H9 (cell line): ENCODE data around the gene SLC12A9. TPM values are rescaled to one million over a fixed set of nuclear protein-coding genes. Genes with fewer than 3 reads are reported as not detected.
A peak's percentile ranks its signal among the peaks of the same experiment; 100 is the strongest.

Source experiments
- DNase-seq: peaks from one replicate; pipeline ENCODE4 v3.0.0-alpha.2; 2017
- H2AFZ ChIP-seq: one replicate; pipeline ENCODE4 v1.6.1; 2013; ENCODE audit warnings: mild to moderate bottlenecking, low read length, control low read depth, moderate library complexity
- H2AK5ac ChIP-seq: 2 replicates; pipeline ENCODE4 v1.6.1; 2013; ENCODE audit warnings: low read length, control low read depth, mixed read lengths; ENCODE audit not compliant: insufficient read length
- H2BK120ac ChIP-seq: one replicate; pipeline ENCODE4 v1.6.1; 2013; ENCODE audit warnings: low read depth, mild to moderate bottlenecking, low read length, control low read depth, inconsistent platforms; ENCODE audit not compliant: poor library complexity, severe bottlenecking
- H2BK12ac ChIP-seq: 2 replicates; pipeline ENCODE4 v1.6.1; 2013; ENCODE audit warnings: low read length, control low read depth, mixed read lengths, low read depth; ENCODE audit not compliant: insufficient read length
- H2BK15ac ChIP-seq: 2 replicates; pipeline ENCODE4 v1.6.1; 2013; ENCODE audit warnings: low read depth, low read length, control low read depth
- H2BK20ac ChIP-seq: one replicate; pipeline ENCODE4 v1.6.1; 2013; ENCODE audit warnings: low read depth, mild to moderate bottlenecking, low read length, control low read depth, inconsistent platforms; ENCODE audit not compliant: poor library complexity, severe bottlenecking
- H2BK5ac ChIP-seq: 2 replicates; pipeline ENCODE4 v1.6.1; 2013; ENCODE audit warnings: low read length, control low read depth, mixed read lengths; ENCODE audit not compliant: insufficient read length
- H3K14ac ChIP-seq: 2 replicates; pipeline ENCODE4 v1.6.1; 2013; ENCODE audit warnings: low read length, control low read depth; ENCODE audit not compliant: insufficient read depth
- H3K18ac ChIP-seq: 2 replicates; pipeline ENCODE4 v1.6.1; 2013; ENCODE audit warnings: low read depth, mild to moderate bottlenecking, mixed read lengths, low read length, control low read depth; ENCODE audit not compliant: insufficient read length
- H3K23ac ChIP-seq: 2 replicates; pipeline ENCODE4 v1.6.1; 2013; ENCODE audit warnings: low read length, control low read depth, mixed read lengths, low read depth; ENCODE audit not compliant: insufficient read length
- H3K23me2 ChIP-seq: 2 replicates; pipeline ENCODE4 v1.6.1; 2013; ENCODE audit warnings: low read depth, mild to moderate bottlenecking, mixed read lengths, low read length, control low read depth; ENCODE audit not compliant: insufficient read length, poor library complexity, severe bottlenecking
- H3K27ac ChIP-seq: 2 replicates; pipeline ENCODE4 v1.5.1; 2013; ENCODE audit warnings: low read length, control low read depth, mixed read lengths, low read depth; ENCODE audit not compliant: insufficient read length
- H3K27me3 ChIP-seq: 2 replicates; pipeline ENCODE4 v1.6.1; 2013; ENCODE audit warnings: low read length, control low read depth, inconsistent platforms; ENCODE audit not compliant: insufficient read depth
- H3K4ac ChIP-seq: 2 replicates; pipeline ENCODE4 v1.6.1; 2013; ENCODE audit warnings: low read depth, mild to moderate bottlenecking, control low read depth, inconsistent platforms, low read length, moderate library complexity
- H3K4me1 ChIP-seq: 2 replicates; pipeline ENCODE4 v1.6.1; 2013; ENCODE audit warnings: low read length, control low read depth, inconsistent platforms; ENCODE audit not compliant: insufficient read depth
- H3K4me2 ChIP-seq: 2 replicates; pipeline ENCODE4 v1.6.1; 2013; ENCODE audit warnings: low read length, control low read depth, mixed read lengths; ENCODE audit not compliant: insufficient read length, insufficient read depth
- H3K56ac ChIP-seq: 2 replicates; pipeline ENCODE4 v1.6.1; 2013; ENCODE audit warnings: low read depth, mild to moderate bottlenecking, mixed read lengths, low read length, control low read depth; ENCODE audit not compliant: insufficient read length
- H3K79me1 ChIP-seq: 2 replicates; pipeline ENCODE4 v1.6.1; 2013; ENCODE audit warnings: low read depth, mild to moderate bottlenecking, moderate library complexity, low read length, control low read depth, inconsistent platforms; ENCODE audit not compliant: insufficient read depth, poor library complexity, severe bottlenecking
- H3K79me2 ChIP-seq: 2 replicates; pipeline ENCODE4 v1.6.1; 2013; ENCODE audit warnings: low read length, control low read depth, inconsistent platforms; ENCODE audit not compliant: insufficient read depth
- H3K9ac ChIP-seq: 2 replicates; pipeline ENCODE4 v1.6.1; 2013; ENCODE audit warnings: low read length, control low read depth, mixed read lengths; ENCODE audit not compliant: insufficient read length; ENCODE audit errors: extremely low read depth
- H3K9me3 ChIP-seq: one replicate; pipeline ENCODE4 v1.6.1; 2013; ENCODE audit warnings: low read depth, low read length, inconsistent platforms; ENCODE audit not compliant: control insufficient read depth
- H3T11ph ChIP-seq: one replicate; pipeline ENCODE4 v1.6.1; 2013; ENCODE audit warnings: mild to moderate bottlenecking, low read length, control low read depth, inconsistent platforms
- H4K20me1 ChIP-seq: one replicate; pipeline ENCODE4 v1.6.1; 2013; ENCODE audit not compliant: control insufficient read depth, insufficient read length, insufficient read depth
- H4K5ac ChIP-seq: 2 replicates; pipeline ENCODE4 v1.6.1; 2013; ENCODE audit warnings: low read depth, mild to moderate bottlenecking, mixed read lengths, low read length, control low read depth; ENCODE audit not compliant: insufficient read length
- H4K8ac ChIP-seq: replicated peaks from 2 replicates; pipeline ENCODE4 v1.6.1; 2013; ENCODE audit warnings: low read length, control low read depth, mixed read lengths, low read depth; ENCODE audit not compliant: insufficient read length
- H4K91ac ChIP-seq: 2 replicates; pipeline ENCODE4 v1.6.1; 2013; ENCODE audit warnings: low read depth, mild to moderate bottlenecking, moderate library complexity, mixed read lengths, low read length, control low read depth; ENCODE audit not compliant: insufficient read length
- H3K27ac Mint-ChIP-seq, 3 experiments: 2 replicates in 2 of 3; 3 replicates in 1 of 3; pipeline ENCODE4 v1.8.0; 2020 to 2021; ENCODE audit warnings: mixed read lengths in 3 of 3, mild to moderate bottlenecking in 1 of 3, moderate library complexity in 1 of 3
- H3K27me3 Mint-ChIP-seq: 2 replicates; pipeline ENCODE4 v1.8.0; 2021; ENCODE audit warnings: low read depth, mild to moderate bottlenecking, moderate library complexity, mixed read lengths
- H3K36me3 Mint-ChIP-seq, 3 experiments: 2 replicates in 2 of 3; 3 replicates in 1 of 3; pipeline ENCODE4 v1.8.0; 2020 to 2021; ENCODE audit warnings: low read depth in 3 of 3, mixed read lengths in 3 of 3; ENCODE audit not compliant: insufficient read depth in 1 of 3
- H3K4me1 Mint-ChIP-seq, 2 experiments: 2 replicates each; pipeline ENCODE4 v1.8.0; 2020; ENCODE audit warnings: mixed read lengths in 2 of 2
- H3K4me3 Mint-ChIP-seq, 2 experiments: 2 replicates in 1 of 2; 3 replicates in 1 of 2; pipeline ENCODE4 v1.8.0; 2020 to 2021; ENCODE audit warnings: mild to moderate bottlenecking in 2 of 2, mixed read lengths in 2 of 2, moderate library complexity in 1 of 2
- H3K9me3 Mint-ChIP-seq, 2 experiments: 2 replicates in 1 of 2; 3 replicates in 1 of 2; pipeline ENCODE4 v1.8.0; 2020; ENCODE audit warnings: mild to moderate bottlenecking in 2 of 2, mixed read lengths in 2 of 2, moderate library complexity in 1 of 2
- CTCF ChIP-seq: fragments of 200-600 bp; sonication (generic); conservative IDR thresholded peaks from 3 replicates; pipeline ENCODE4 v1.8.0; 2021; ENCODE audit warnings: antibody characterized with exemption, mild to moderate bottlenecking
- WGBS: extraction: QIAGEN DNeasy Blood & Tissue Kit; methylation state at CpG from one replicate; pipeline ENCODE4 v1.1.7; 2013; ENCODE audit warnings: missing lambda C conversion rate, low lambda C conversion rate, mixed read lengths; ENCODE audit not compliant: insufficient read length; ENCODE audit errors: extremely low coverage; 5-methylcytosine and 5-hydroxymethylcytosine counted together
- total RNA-seq: library from RNA; stranded (reverse); gene quantifications from 2 replicates; pipeline ENCODE4 v1.2.1, GENCODE V29; 2021

SLC12A9 gene
- total RNA-seq, 1 experiment from 2014 or later: 43.0 TPM

GRCh38 chr7:100882201-100882600, 29.7 kb downstream of the SLC12A9 start:
- Mint-ChIP-seq H3K27ac (peak overlapping the region in 1 of 3 experiments; percentile 75; a peak in 1 of 7 replicates), H3K27me3 (no peaks in the 10 kb centered on the region; the same call in 1 of the 2 replicates), H3K9me3 (no peaks in the 10 kb centered on the region)

More at GRCh38 chr7:100882201-100882600, 29.7 kb downstream of the SLC12A9 start:
- no peak overlapping the region for H4K5ac ChIP-seq
- H3K23ac ChIP-seq: no peak overlapping the region
- no peak overlapping the region for H3K4me2 ChIP-seq
- no peak overlapping the region for H3K4me3 Mint-ChIP-seq
- H3K79me1 ChIP-seq: peaks cover 6% of the 10 kb centered on the region
- no peak for DNase-seq
- no peak overlapping the region for H3K9ac ChIP-seq
- H3K4me1 Mint-ChIP-seq: peaks cover 22 to 38% of the 10 kb centered on the region in 2 experiments
- no peak overlapping the region for H3K18ac ChIP-seq
- H2AK5ac ChIP-seq: no peak overlapping the region
- H3K79me2 ChIP-seq: peaks cover 20% of the 10 kb centered on the region; the same call in 1 of the 2 replicates
- H2BK120ac ChIP-seq: no peak overlapping the region
- H4K8ac ChIP-seq: no peak overlapping the region
- TF ChIP-seq CTCF: no peak
- no peak overlapping the region for H4K91ac ChIP-seq
- H3K4me1 ChIP-seq: no peaks in the 10 kb centered on the region
- H3K36me3 Mint-ChIP-seq: peaks cover 81 to 97% (median 96%) of the 10 kb centered on the region in 3 experiments
- H2AFZ ChIP-seq: no peak overlapping the region
- H3K14ac ChIP-seq: no peak overlapping the region
- WGBS: no CpG with 5 or more reads among the region's 9 CpGs
- H4K20me1 ChIP-seq: no peaks in the 10 kb centered on the region
- H3K4ac ChIP-seq: no peak overlapping the region
- H2BK5ac ChIP-seq: no peak overlapping the region
- no peaks in the 10 kb centered on the region for H3K9me3 ChIP-seq
- H2BK12ac ChIP-seq: no peak overlapping the region
- no peaks in the 10 kb centered on the region for H3K23me2 ChIP-seq
- H3K27me3 ChIP-seq: no peaks in the 10 kb centered on the region
- no peak overlapping the region for H2BK15ac ChIP-seq
- H2BK20ac ChIP-seq: no peak overlapping the region
- H3K56ac ChIP-seq: no peak overlapping the region
- no peak overlapping the region for H3K27ac ChIP-seq
- H3T11ph ChIP-seq: no peak overlapping the region
